Neural crest cell (in vitro differentiated cells): ENCODE data around the gene TNRC18. TPM values are rescaled to one million over a fixed set of nuclear protein-coding genes. Genes with fewer than 3 reads are reported as not detected.
A peak's percentile ranks its signal among the peaks of the same experiment; 100 is the strongest.

Experiments used
- DNase-seq: peaks from one replicate; pipeline ENCODE4 v3.0.0; 2021; ENCODE audit warnings: low read depth, mixed read lengths, low spot score
- H3K27ac Mint-ChIP-seq: one replicate; pipeline ENCODE4 v1.8.0; 2021; ENCODE audit warnings: mild to moderate bottlenecking, mixed read lengths; ENCODE audit not compliant: unreplicated experiment
- H3K27me3 Mint-ChIP-seq: 2 replicates; pipeline ENCODE4 v1.8.0; 2021; ENCODE audit warnings: low read depth, mild to moderate bottlenecking, mixed read lengths
- H3K36me3 Mint-ChIP-seq: 2 replicates; pipeline ENCODE4 v1.8.0; 2021; ENCODE audit warnings: low read depth, mild to moderate bottlenecking, mixed read lengths
- H3K4me1 Mint-ChIP-seq: 2 replicates; pipeline ENCODE4 v1.8.0; 2021; ENCODE audit warnings: mixed read lengths
- H3K4me3 Mint-ChIP-seq: one replicate; pipeline ENCODE4 v1.8.0; 2021; ENCODE audit warnings: mild to moderate bottlenecking, mixed read lengths
- H3K9me3 Mint-ChIP-seq: 2 replicates; pipeline ENCODE4 v1.8.0; 2021; ENCODE audit warnings: mixed read lengths
- CTCF ChIP-seq: fragments of 200-600 bp; sonication (generic); conservative IDR thresholded peaks from 2 replicates; pipeline ENCODE4 v1.5.0; 2021; ENCODE audit warnings: antibody characterized with exemption, mild to moderate bottlenecking
- total RNA-seq: library from RNA; stranded (reverse); gene quantifications from 2 replicates; pipeline ENCODE4 v1.2.1, GENCODE V29; 2021

The TNRC18 gene
- total RNA-seq, 1 donor from 2014 or later, result 69.8 TPM

- Mint-ChIP-seq H3K27ac (no peak overlapping the region), H3K36me3 (peaks cover 41% of the 10 kb centered on the region), H3K27me3 (no peaks in the 10 kb centered on the region), H3K4me3 (peak overlapping the region; percentile 4), H3K4me1 (peaks cover under 1% of the 10 kb centered on the region), H3K9me3 (peaks cover 9% of the 10 kb centered on the region)
- no peak for DNase-seq
- TF ChIP-seq CTCF, result no peak
Observed at GRCh38 chr7:5344342-5344741, 79.3 kb downstream of the TNRC18 start.

- Mint-ChIP-seq H3K27ac (no peak overlapping the region), H3K36me3 (peaks cover 41% of the 10 kb centered on the region), H3K4me3 (peak overlapping the region; percentile 4), H3K27me3 (no peaks in the 10 kb centered on the region), H3K4me1 (no peaks in the 10 kb centered on the region), H3K9me3 (peaks cover 9% of the 10 kb centered on the region)
- no peak for DNase-seq
- no peak for TF ChIP-seq CTCF
Observed at GRCh38 chr7:5343884-5344283, 79.8 kb downstream of the TNRC18 start.

GRCh38 chr7:5342631-5343030, 81.0 kb downstream of the TNRC18 start:
- H3K36me3 Mint-ChIP-seq, result peaks cover 44% of the 10 kb centered on the region
- no peak for DNase-seq
- no peaks in the 10 kb centered on the region for H3K4me1 Mint-ChIP-seq
- no peaks in the 10 kb centered on the region for H3K27me3 Mint-ChIP-seq
- no peak overlapping the region for H3K27ac Mint-ChIP-seq
- H3K4me3 Mint-ChIP-seq, result no peak overlapping the region
- TF ChIP-seq CTCF, result no peak
- peaks cover 9% of the 10 kb centered on the region for H3K9me3 Mint-ChIP-seq

- no peak overlapping the region for H3K27ac Mint-ChIP-seq
- peaks cover 59% of the 10 kb centered on the region for H3K36me3 Mint-ChIP-seq
- DNase-seq, result no peak
- no peaks in the 10 kb centered on the region for H3K4me1 Mint-ChIP-seq
- TF ChIP-seq CTCF, result no peak
- H3K9me3 Mint-ChIP-seq, result peaks cover 9% of the 10 kb centered on the region
- H3K4me3 Mint-ChIP-seq, result no peak overlapping the region
- H3K27me3 Mint-ChIP-seq, result no peaks in the 10 kb centered on the region
Observed at GRCh38 chr7:5339955-5340354, 83.7 kb downstream of the TNRC18 start.

- H3K27ac Mint-ChIP-seq, result no peak overlapping the region
- no peaks in the 10 kb centered on the region for H3K9me3 Mint-ChIP-seq
- no peak for TF ChIP-seq CTCF
- no peaks in the 10 kb centered on the region for H3K4me1 Mint-ChIP-seq
- no peak overlapping the region for H3K4me3 Mint-ChIP-seq
- no peaks in the 10 kb centered on the region for H3K27me3 Mint-ChIP-seq
- H3K36me3 Mint-ChIP-seq, result peaks cover 42% of the 10 kb centered on the region
- no peak for DNase-seq
Observed at GRCh38 chr7:5337047-5337446, 86.6 kb downstream of the TNRC18 start.

- H3K9me3 Mint-ChIP-seq, result no peaks in the 10 kb centered on the region
- no peak overlapping the region for H3K27ac Mint-ChIP-seq
- H3K4me3 Mint-ChIP-seq, result no peak overlapping the region
- TF ChIP-seq CTCF, result no peak
- no peaks in the 10 kb centered on the region for H3K4me1 Mint-ChIP-seq
- peaks cover 36% of the 10 kb centered on the region for H3K36me3 Mint-ChIP-seq
- no peaks in the 10 kb centered on the region for H3K27me3 Mint-ChIP-seq
- DNase-seq, result no peak
Observed at GRCh38 chr7:5334671-5335070, 89.0 kb downstream of the TNRC18 start.
